Measurements from ENCODE around the gene PARD3.
A peak's percentile ranks its signal among the peaks of the same experiment; 100 is the strongest.

Gene PARD3

GRCh38 chr10:34719746-34720145, 95.3 kb downstream of the PARD3 start:
- Histone ChIP-seq H3K9ac (no peak overlapping the region), H4K20me1 (ENCODE audit: insufficient read depth) (peaks cover 44% of the 10 kb centered on the region), H3K4me2 (no peak overlapping the region), H3K27me3 (ENCODE audit: insufficient read depth, low read depth) (peaks cover 12% of the 10 kb centered on the region; the same call in 1 of the 2 replicates), H3K36me3 (ENCODE audit: insufficient read depth) (no peaks in the 10 kb centered on the region), H3K4me1 (ENCODE audit: low read depth, poor library complexity, severe bottlenecking) (peaks cover 64% of the 10 kb centered on the region), H2AFZ (ENCODE audit: low read depth) (no peak overlapping the region), H3K79me2 (ENCODE audit: insufficient read depth, low read depth) (peaks cover 24% of the 10 kb centered on the region; the same call in 1 of the 2 replicates), H3K27ac (no peak overlapping the region), H3K4me3 (IDR thresholded peaks at IDR 0.05; ENCODE audit: insufficient read depth, low read depth, low read length) (no peak overlapping the region)
- no peak for TF ChIP-seq CTCF (conservative IDR thresholded peaks at IDR 0.05; ENCODE audit: low read depth, low read length)

- no peak overlapping the region for H3K27ac ChIP-seq
- no peak overlapping the region for H3K4me2 ChIP-seq
- H2AFZ ChIP-seq (ENCODE audit: low read depth), result no peak overlapping the region
- peaks cover 47% of the 10 kb centered on the region for H4K20me1 ChIP-seq (ENCODE audit: insufficient read depth)
- H3K9ac ChIP-seq, result no peak overlapping the region
- H3K79me2 ChIP-seq (ENCODE audit: insufficient read depth, low read depth), result peaks cover 24% of the 10 kb centered on the region; the same call in 1 of the 2 replicates
- H3K36me3 ChIP-seq (ENCODE audit: insufficient read depth), result no peaks in the 10 kb centered on the region
- H3K27me3 ChIP-seq (ENCODE audit: insufficient read depth, low read depth), result peaks cover 12% of the 10 kb centered on the region; the same call in 1 of the 2 replicates
- no peak for TF ChIP-seq CTCF (conservative IDR thresholded peaks at IDR 0.05; ENCODE audit: low read depth, low read length)
- peaks cover 60% of the 10 kb centered on the region for H3K4me1 ChIP-seq (ENCODE audit: low read depth, poor library complexity, severe bottlenecking)
- H3K4me3 ChIP-seq (IDR thresholded peaks at IDR 0.05; ENCODE audit: insufficient read depth, low read depth, low read length), result no peak overlapping the region
Measured at GRCh38 chr10:34719328-34719727, 95.8 kb downstream of the PARD3 start.

DNA sequence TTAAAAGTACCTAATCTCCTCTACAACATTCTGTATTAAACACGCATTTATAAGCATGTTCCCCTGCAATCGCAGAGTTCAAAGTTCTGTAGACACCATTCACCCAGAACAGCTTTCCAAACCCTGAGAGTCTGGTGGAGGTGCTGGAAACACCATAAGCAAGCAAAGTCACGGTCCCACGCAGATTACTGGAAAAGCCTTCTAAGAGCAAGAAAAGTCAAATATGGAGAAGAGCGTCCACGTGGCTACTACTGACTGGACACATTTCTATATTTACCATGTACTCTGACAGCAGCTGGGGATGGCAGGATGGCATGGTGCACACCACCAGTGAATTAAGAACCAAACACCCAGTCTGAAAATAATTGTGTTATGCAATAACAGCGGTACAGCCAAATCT, 97.7 kb downstream of the PARD3 start:
- peak overlapping the region; percentile 46 for H3K4me2 ChIP-seq
- no peak overlapping the region for H3K27ac ChIP-seq
- H3K4me3 ChIP-seq (IDR thresholded peaks at IDR 0.05; ENCODE audit: insufficient read depth, low read depth, low read length), result no peak overlapping the region
- H3K4me1 ChIP-seq (ENCODE audit: low read depth, poor library complexity, severe bottlenecking), result peaks cover 50% of the 10 kb centered on the region
- H3K36me3 ChIP-seq (ENCODE audit: insufficient read depth), result no peaks in the 10 kb centered on the region
- TF ChIP-seq CTCF (conservative IDR thresholded peaks at IDR 0.05; ENCODE audit: low read depth, low read length), result no peak
- H3K9ac ChIP-seq, result no peak overlapping the region
- no peak overlapping the region for H2AFZ ChIP-seq (ENCODE audit: low read depth)
- H4K20me1 ChIP-seq (ENCODE audit: insufficient read depth), result peaks cover 45% of the 10 kb centered on the region
- peaks cover 12% of the 10 kb centered on the region; the same call in 1 of the 2 replicates for H3K27me3 ChIP-seq (ENCODE audit: insufficient read depth, low read depth)
- H3K79me2 ChIP-seq (ENCODE audit: insufficient read depth, low read depth), result peaks cover 24% of the 10 kb centered on the region; the same call in 1 of the 2 replicates

- Histone ChIP-seq H3K4me1 (ENCODE audit: low read depth, poor library complexity, severe bottlenecking) (peaks cover 50% of the 10 kb centered on the region), H3K27ac (no peak overlapping the region), H3K4me2 (peak overlapping the region; percentile 46), H2AFZ (ENCODE audit: low read depth) (no peak overlapping the region), H3K4me3 (IDR thresholded peaks at IDR 0.05; ENCODE audit: insufficient read depth, low read depth, low read length) (no peak overlapping the region), H3K9ac (no peak overlapping the region), H3K36me3 (ENCODE audit: insufficient read depth) (no peaks in the 10 kb centered on the region), H3K79me2 (ENCODE audit: insufficient read depth, low read depth) (peaks cover 24% of the 10 kb centered on the region; the same call in 1 of the 2 replicates), H3K27me3 (ENCODE audit: insufficient read depth, low read depth) (peaks cover 12% of the 10 kb centered on the region; the same call in 1 of the 2 replicates), H4K20me1 (ENCODE audit: insufficient read depth) (peaks cover 45% of the 10 kb centered on the region)
- no peak for TF ChIP-seq CTCF (conservative IDR thresholded peaks at IDR 0.05; ENCODE audit: low read depth, low read length)
Measured at GRCh38 chr10:34716958-34717357, 98.1 kb downstream of the PARD3 start.

All from KMS-11 (cell line).